Fibroblast of mammary gland (primary cell): ENCODE data around the gene EFCAB11.

ENCODE experiments used
- DNase-seq: peaks from one replicate; pipeline ENCODE4 v3.0.0-alpha.2; 2010; ENCODE audit warnings: low read depth
- H3K4me3 ChIP-seq: 2 replicates; pipeline ENCODE4 v1.5.1; 2011; ENCODE audit warnings: low read depth, mild to moderate bottlenecking, low read length, moderate library complexity; ENCODE audit not compliant: control insufficient read depth
- CTCF ChIP-seq: conservative IDR thresholded peaks from 2 replicates; pipeline ENCODE4 v1.5.1; 2011; ENCODE audit warnings: low read depth, low read length, inconsistent platforms; ENCODE audit not compliant: control insufficient read depth, insufficient read depth

Gene EFCAB11

GRCh38 chr14:89954070-89955021 is at the start of gene EFCAB11:
TSS of gene EFCAB11 (minus strand) at chr14:89954730. CDS start at chr14:89954660, 70 bp downstream.
- DNase-seq, result peak; percentile 98
- H3K4me3 ChIP-seq, result peak within 1 kb of the TSS; percentile 69
- peak; percentile 15 for TF ChIP-seq CTCF

GRCh38 chr14:90003526-90004307 is 49.2 kb upstream of the EFCAB11 start:
- no peak for TF ChIP-seq CTCF
- no peak overlapping the region for H3K4me3 ChIP-seq
- no peak for DNase-seq

- DNase-seq, result no peak
- TF ChIP-seq CTCF, result no peak
- H3K4me3 ChIP-seq, result no peak overlapping the region
Measured at GRCh38 chr14:90000935-90001334, 46.4 kb upstream of the EFCAB11 start.

GRCh38 chr14:89996963-89997362 is 42.4 kb upstream of the EFCAB11 start:
- TF ChIP-seq CTCF, result no peak
- no peak overlapping the region for H3K4me3 ChIP-seq
- no peak for DNase-seq

GRCh38 chr14:89992273-89992672 is 37.7 kb upstream of the EFCAB11 start:
- TF ChIP-seq CTCF, result no peak
- no peak overlapping the region for H3K4me3 ChIP-seq
- DNase-seq, result no peak

GRCh38 chr14:89990623-89991275 is 36.2 kb upstream of the EFCAB11 start:
- no peak for DNase-seq
- no peak overlapping the region for H3K4me3 ChIP-seq
- no peak for TF ChIP-seq CTCF
